K562 (cell line): ENCODE results near the gene DUS1L. TPM values are rescaled to one million over a fixed set of nuclear protein-coding genes. Genes with fewer than 3 reads are reported as not detected.

ENCODE experiments used
- ARID2 ChIP-seq: fragments of 450-650 bp; IDR thresholded peaks from 2 replicates; pipeline ENCODE4 v1.6.1; 2017; ENCODE audit warnings: antibody characterized with exemption, mild to moderate bottlenecking
- BCOR ChIP-seq: fragments of 450-650 bp; IDR thresholded peaks from 2 replicates; pipeline ENCODE4 v1.6.1; 2016
- CBFA2T3 ChIP-seq: fragments of 450-650 bp; IDR thresholded peaks from 2 replicates; pipeline ENCODE4 v1.6.1; 2017
- CSDE1 ChIP-seq, 2 experiments: fragments of 450-650 bp; IDR thresholded peaks; 2 replicates each; pipeline ENCODE4 v1.6.1; 2016; ENCODE audit warnings: mild to moderate bottlenecking in 1 of 2
- E4F1 ChIP-seq: fragments of 250-450 bp; sonication (Bioruptor Pico); IDR thresholded peaks from 2 replicates; pipeline ENCODE4 v1.5.0; 2021; ENCODE audit warnings: mild to moderate bottlenecking, borderline replicate concordance
- FOXA3 ChIP-seq, 2 experiments: fragments of 450-650 bp in 1 of 2; sonication (generic) in 1 of 2; formaldehyde crosslinking; IDR thresholded peaks in 1 of 2; conservative IDR thresholded peaks in 1 of 2; 2 replicates each; pipeline versions ENCODE4 v1.4.0 to v1.8.0; 2020 to 2022; ENCODE audit warnings: mild to moderate bottlenecking in 2 of 2, missing genetic modification reagents in 1 of 2
- GABPA ChIP-seq: fragments of 200-800 bp; sonication (Bioruptor generic); conservative IDR thresholded peaks from 2 replicates; pipeline ENCODE4 v1.6.1; 2016; ENCODE audit warnings: low read depth, missing genetic modification characterization, missing compliant biosample characterization
- GTF2A2 ChIP-seq: IDR thresholded peaks from 2 replicates; pipeline ENCODE4 v1.6.1; 2016; ENCODE audit warnings: mild to moderate bottlenecking, missing genetic modification characterization, missing compliant biosample characterization
- HLTF ChIP-seq: fragments of 450-650 bp; IDR thresholded peaks from 2 replicates; pipeline ENCODE4 v1.6.1; 2016
- HMBOX1 ChIP-seq: sonication (generic); IDR thresholded peaks from 2 replicates; pipeline ENCODE4 v1.6.1; 2016
- HMGN3 ChIP-seq: IDR thresholded peaks from 2 replicates; pipeline ENCODE4 v1.6.1; 2011; ENCODE audit warnings: borderline replicate concordance, low read depth, mild to moderate bottlenecking, mixed read lengths, low read length; ENCODE audit not compliant: insufficient read length; ENCODE audit errors: extremely low read depth
- MTA3 ChIP-seq: fragments of 450-650 bp; formaldehyde crosslinking; IDR thresholded peaks from 2 replicates; pipeline ENCODE4 v1.6.1; 2017; ENCODE audit warnings: mild to moderate bottlenecking, borderline replicate concordance
- SIN3A ChIP-seq, 2 experiments: fragments of 150-350 bp in 1 of 2; IDR thresholded peaks; 2 replicates each; pipeline ENCODE4 v1.6.1; 2011 to 2016; ENCODE audit warnings: borderline replicate concordance in 2 of 2, low read depth in 2 of 2, low read length in 2 of 2, mild to moderate bottlenecking in 2 of 2, moderate library complexity in 2 of 2; ENCODE audit not compliant: control insufficient read depth in 1 of 2
- SMARCE1 ChIP-seq: fragments of 450-650 bp; IDR thresholded peaks from 2 replicates; pipeline ENCODE4 v1.7.1; 2016; ENCODE audit warnings: mild to moderate bottlenecking
- TGIF2 ChIP-seq: sonication (generic); formaldehyde crosslinking; IDR thresholded peaks from 2 replicates; pipeline ENCODE4 v1.8.1; 2022; ENCODE audit warnings: mild to moderate bottlenecking, missing genetic modification reagents, moderate library complexity
- THAP7 ChIP-seq: fragments of 250-450 bp; sonication (Bioruptor Pico); IDR thresholded peaks from 2 replicates; pipeline ENCODE4 v1.5.0; 2021
- ZBTB34 ChIP-seq: fragments of 250-450 bp; sonication (Bioruptor Pico); IDR thresholded peaks from 2 replicates; pipeline ENCODE4 v1.8.0; 2021; ENCODE audit warnings: mild to moderate bottlenecking, moderate library complexity
- ZFP36 ChIP-seq: fragments of 150-350 bp; IDR thresholded peaks from 2 replicates; pipeline ENCODE4 v1.6.1; 2018; ENCODE audit warnings: low read length, low read depth; ENCODE audit not compliant: partially characterized antibody
- ZKSCAN3 ChIP-seq: fragments of 250-450 bp; sonication (Bioruptor Pico); IDR thresholded peaks from 2 replicates; pipeline ENCODE4 v1.4.0; 2020
- ZNF143 ChIP-seq: sonication (generic); formaldehyde crosslinking; IDR thresholded peaks from 2 replicates; pipeline ENCODE4 v1.9.0; 2022; ENCODE audit warnings: mild to moderate bottlenecking, missing genetic modification reagents
- ZNF282 ChIP-seq: sonication (generic); formaldehyde crosslinking; IDR thresholded peaks from 2 replicates; pipeline ENCODE4 v1.8.1; 2023; ENCODE audit warnings: missing genetic modification reagents
- ZNF408 ChIP-seq: fragments of 250-450 bp; sonication (Bioruptor Pico); IDR thresholded peaks from 2 replicates; pipeline ENCODE4 v1.4.0; 2020; ENCODE audit warnings: low read depth, mild to moderate bottlenecking, moderate library complexity
- polyA plus RNA-seq, 8 experiments: library from polyadenylated mRNA; depleted of rRNA in 4 of 8; stranded (reverse) in 5 of 8; unstranded in 3 of 8; fragments of >200 nt; fragmentation: Nextera tagmentation in 2 of 8; fragmentation: Illumina TruSeq in 1 of 8; extraction: Ambion mirVana in 2 of 8; extraction: Trizol in 1 of 8; gene quantifications; 2 replicates each; pipeline versions ENCODE4 v1.2.1 to v1.2.3, GENCODE V29; 2011 to 2014; ENCODE audit warnings: inconsistent platforms in 1 of 8, missing spikeins in 1 of 8
- total RNA-seq, 7 experiments: library from RNA; depleted of rRNA in 6 of 7; stranded (reverse); fragments of >200 nt in 6 of 7; fragmentation: Illumina TruSeq in 2 of 7; extraction: Trizol in 2 of 7; gene quantifications; 2 replicates each; pipeline versions ENCODE4 v1.2.1 to v1.2.3, GENCODE V29; 2011 to 2021; ENCODE audit warnings: low replicate concordance in 1 of 7

Gene DUS1L
- total and polyA plus RNA-seq, 9 of the 15 experiments (the other 6 are each of a cell fraction or from before 2014, with no cell fraction given) = 7.8 to 210 (median 83.9) TPM

- no peak for TF ChIP-seq ZBTB34 (CRISPR knock-in tag)
- TF ChIP-seq HMBOX1 = no peak
- no peak for TF ChIP-seq GTF2A2
- TF ChIP-seq SIN3A (IDR thresholded peaks at IDR 0.05; ENCODE audit: borderline replicate concordance in 2 of 2, control insufficient read depth in 1 of 2, low read depth in 2 of 2, low read length in 2 of 2) = peak; percentile 64 to 66; a peak in 1 of 4 replicates
- TF ChIP-seq HMGN3 = peak; percentile 8
- no peak for TF ChIP-seq CBFA2T3
- TF ChIP-seq FOXA3 (CRISPR knock-in tag; conservative IDR thresholded peaks at IDR 0.05 in 1 of 2, IDR thresholded peaks at IDR 0.05 in 1 of 2) = no peak
- TF ChIP-seq ZNF408 (CRISPR knock-in tag) = no peak
- TF ChIP-seq HLTF = no peak
- no peak for TF ChIP-seq ZFP36
- TF ChIP-seq GABPA (tag) = peak; percentile 99
- TF ChIP-seq ZNF282 = no peak
- TF ChIP-seq CSDE1 (IDR thresholded peaks at IDR 0.05) = no peak
- TF ChIP-seq TGIF2 = no peak
- TF ChIP-seq MTA3 = no peak
- TF ChIP-seq THAP7 (CRISPR knock-in tag) = no peak
- TF ChIP-seq E4F1 (CRISPR knock-in tag) = no peak
- no peak for TF ChIP-seq ZKSCAN3 (CRISPR knock-in tag)
- TF ChIP-seq ZNF143 (CRISPR knock-in tag) = no peak
- no peak for TF ChIP-seq SMARCE1
- TF ChIP-seq BCOR = no peak
- no peak for TF ChIP-seq ARID2
These were observed 13.6 kb downstream of the DUS1L start, which contains the start of the genes GPS1 and RFNG (continued) for GRCh38 chr17:82051776-82052637.
